K562 (cell line): Measurements from ENCODE around the gene ST6GAL1. TPM values are rescaled to one million over a fixed set of nuclear protein-coding genes. Genes with fewer than 3 reads are reported as not detected.

Experiments used
- E4F1 ChIP-seq: fragments of 250-450 bp; sonication (Bioruptor Pico); IDR thresholded peaks from 2 replicates; pipeline ENCODE4 v1.5.0; 2021; ENCODE audit warnings: mild to moderate bottlenecking, borderline replicate concordance
- EGR1 ChIP-seq: fragments of 450-650 bp; conservative IDR thresholded peaks from 2 replicates; pipeline ENCODE4 v1.6.1; 2017; ENCODE audit warnings: mild to moderate bottlenecking
- NFXL1 ChIP-seq: fragments of 450-650 bp; formaldehyde crosslinking; IDR thresholded peaks from 2 replicates; pipeline ENCODE4 v1.4.0; 2021; ENCODE audit warnings: mild to moderate bottlenecking
- SRSF1 ChIP-seq: fragments of 200-400 bp; formaldehyde crosslinking; IDR thresholded peaks from 2 replicates; pipeline ENCODE4 v1.6.1; 2017; ENCODE audit warnings: mild to moderate bottlenecking, low read depth, low read length, moderate library complexity
- ZNF512 ChIP-seq: IDR thresholded peaks from 2 replicates; pipeline ENCODE4 v1.6.1; 2016; ENCODE audit warnings: missing genetic modification characterization, missing compliant biosample characterization
- ZNF766 ChIP-seq: fragments of 200-800 bp; sonication (Bioruptor generic); conservative IDR thresholded peaks from 2 replicates; pipeline ENCODE4 v1.6.1; 2016; ENCODE audit warnings: missing genetic modification characterization, missing compliant biosample characterization
- polyA plus RNA-seq, 8 experiments: library from polyadenylated mRNA; depleted of rRNA in 4 of 8; stranded (reverse) in 5 of 8; unstranded in 3 of 8; fragments of >200 nt; fragmentation: Nextera tagmentation in 2 of 8; fragmentation: Illumina TruSeq in 1 of 8; extraction: Ambion mirVana in 2 of 8; extraction: Trizol in 1 of 8; gene quantifications; 2 replicates each; pipeline versions ENCODE4 v1.2.1 to v1.2.3, GENCODE V29; 2011 to 2014; ENCODE audit warnings: inconsistent platforms in 1 of 8, missing spikeins in 1 of 8
- total RNA-seq, 7 experiments: library from RNA; depleted of rRNA in 6 of 7; stranded (reverse); fragments of >200 nt in 6 of 7; fragmentation: Illumina TruSeq in 2 of 7; extraction: Trizol in 2 of 7; gene quantifications; 2 replicates each; pipeline versions ENCODE4 v1.2.1 to v1.2.3, GENCODE V29; 2011 to 2021; ENCODE audit warnings: low replicate concordance in 1 of 7
- TF ChIP-seq, protein P1 (sequence below): fragments of 450-650 bp; IDR thresholded peaks from 2 replicates; pipeline ENCODE4 v1.6.1; 2014; ENCODE audit warnings: low read depth, mild to moderate bottlenecking, moderate library complexity, borderline replicate concordance
- TF ChIP-seq, protein P2 (sequence below), 2 experiments: fragments of 250-450 bp in 1 of 2; fragments of 450-650 bp in 1 of 2; sonication (Bioruptor Pico) in 1 of 2; IDR thresholded peaks; 2 replicates each; pipeline versions ENCODE4 v1.6.1 to v1.8.0; 2016 to 2021; ENCODE audit warnings: mild to moderate bottlenecking in 2 of 2, moderate library complexity in 2 of 2, missing compliant biosample characterization in 1 of 2, missing genetic modification characterization in 1 of 2

The ST6GAL1 gene
- total and polyA plus RNA-seq, 9 of the 15 experiments (the other 6 are each of a cell fraction or from before 2014, with no cell fraction given), result 31.9 to 145 (median 71.0) TPM

GRCh38 chr3:187102073-187102634 lies 171.8 kb downstream of the ST6GAL1 start (continued):
- TF ChIP-seq EGR1 (no peak), E4F1 (CRISPR knock-in tag) (no peak), ZNF766 (CRISPR knock-in tag) (no peak), ZNF512 (peak; percentile 51), NFXL1 (no peak), SRSF1 (no peak)
- TF ChIP-seq, protein P1, sequence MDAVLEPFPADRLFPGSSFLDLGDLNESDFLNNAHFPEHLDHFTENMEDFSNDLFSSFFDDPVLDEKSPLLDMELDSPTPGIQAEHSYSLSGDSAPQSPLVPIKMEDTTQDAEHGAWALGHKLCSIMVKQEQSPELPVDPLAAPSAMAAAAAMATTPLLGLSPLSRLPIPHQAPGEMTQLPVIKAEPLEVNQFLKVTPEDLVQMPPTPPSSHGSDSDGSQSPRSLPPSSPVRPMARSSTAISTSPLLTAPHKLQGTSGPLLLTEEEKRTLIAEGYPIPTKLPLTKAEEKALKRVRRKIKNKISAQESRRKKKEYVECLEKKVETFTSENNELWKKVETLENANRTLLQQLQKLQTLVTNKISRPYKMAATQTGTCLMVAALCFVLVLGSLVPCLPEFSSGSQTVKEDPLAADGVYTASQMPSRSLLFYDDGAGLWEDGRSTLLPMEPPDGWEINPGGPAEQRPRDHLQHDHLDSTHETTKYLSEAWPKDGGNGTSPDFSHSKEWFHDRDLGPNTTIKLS, result no peak
- TF ChIP-seq, protein P2, sequence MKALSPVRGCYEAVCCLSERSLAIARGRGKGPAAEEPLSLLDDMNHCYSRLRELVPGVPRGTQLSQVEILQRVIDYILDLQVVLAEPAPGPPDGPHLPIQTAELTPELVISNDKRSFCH (CRISPR knock-in tag; IDR thresholded peaks at IDR 0.05), result no peak
- TF ChIP-seq, protein P2 (tag; IDR thresholded peaks at IDR 0.05), result no peak
